NCI-H69 (cell line): ENCODE measurements around the gene GP1BA.

Source experiments
- DNase-seq: peaks from one replicate; lab custom pipeline; 2025; lab: John Stamatoyannopoulos, UW

GP1BA gene

DNA sequence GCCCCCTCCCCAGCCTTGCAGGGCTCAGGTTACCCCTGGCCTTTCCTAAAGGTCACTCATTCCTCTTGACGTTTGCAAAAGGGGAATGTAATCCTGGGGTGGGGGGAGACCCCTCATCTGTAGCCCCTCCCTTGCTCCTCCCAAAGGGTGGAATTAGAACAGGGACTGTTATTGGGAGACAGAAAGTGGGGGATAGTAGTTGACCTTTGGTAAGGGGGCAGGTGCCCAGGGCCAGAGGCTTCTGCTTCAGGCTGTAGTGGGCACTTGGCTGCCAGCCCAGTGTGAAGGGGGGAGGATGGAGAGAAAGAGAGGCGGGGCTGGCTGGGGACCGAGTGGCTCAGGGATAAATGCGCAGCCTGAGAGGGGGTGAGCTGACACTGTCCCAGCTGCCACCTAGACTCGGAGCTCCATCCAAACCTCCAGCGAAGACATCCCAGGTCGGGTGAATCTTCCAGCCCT is 18.7 kb downstream of the GP1BA start, which contains the start of gene ENO3:
ENO3 (plus strand) TSS at position 374 of the 459 bp plus-strand sequence. CDS start 711 bp downstream, outside the sequence.
- peak; percentile 28 for DNase-seq

DNA sequence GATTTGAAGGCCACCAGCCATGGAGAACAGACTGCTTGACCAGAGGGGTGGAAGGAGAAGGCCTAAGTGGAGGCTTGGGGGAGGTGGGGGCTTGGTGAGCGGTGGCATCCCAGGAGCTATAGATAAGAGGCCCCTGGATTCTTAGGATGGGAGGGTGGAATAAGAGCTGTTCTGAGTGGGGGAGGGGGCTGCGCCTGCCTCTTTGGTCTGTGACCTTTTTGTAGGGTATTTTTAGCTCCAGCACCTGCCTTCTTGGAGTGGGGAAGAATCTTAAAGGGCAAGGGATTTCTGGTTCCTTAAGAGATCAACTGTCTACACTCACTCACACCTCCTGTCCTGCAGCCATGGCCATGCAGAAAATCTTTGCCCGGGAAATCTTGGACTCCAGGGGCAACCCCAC is 19.4 kb downstream of the GP1BA start:
- DNase-seq: no peak

DNA sequence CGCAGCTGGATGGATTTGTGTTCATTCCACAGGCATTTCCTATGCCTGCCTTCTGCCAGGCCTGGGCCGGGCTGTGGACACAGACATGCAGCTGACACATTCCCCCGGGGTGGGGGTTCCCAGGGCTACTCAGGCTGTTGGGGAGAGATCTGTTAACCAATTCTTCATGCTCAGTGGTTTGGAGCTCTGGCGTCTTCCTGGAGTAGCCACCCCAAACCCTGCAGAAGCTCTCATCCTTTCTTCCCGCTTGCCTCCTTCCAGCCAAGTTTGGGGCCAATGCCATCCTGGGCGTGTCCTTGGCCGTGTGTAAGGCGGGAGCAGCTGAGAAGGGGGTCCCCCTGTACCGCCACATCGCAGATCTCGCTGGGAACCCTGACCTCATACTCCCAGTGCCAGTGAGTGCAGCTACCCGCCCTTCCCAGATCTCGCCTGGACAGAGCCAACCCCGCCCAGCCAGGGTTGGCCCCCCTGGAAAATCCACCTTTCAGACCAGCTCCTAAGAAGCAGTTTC is 21.4 kb downstream of the GP1BA start:
- DNase-seq: no peak

DNA sequence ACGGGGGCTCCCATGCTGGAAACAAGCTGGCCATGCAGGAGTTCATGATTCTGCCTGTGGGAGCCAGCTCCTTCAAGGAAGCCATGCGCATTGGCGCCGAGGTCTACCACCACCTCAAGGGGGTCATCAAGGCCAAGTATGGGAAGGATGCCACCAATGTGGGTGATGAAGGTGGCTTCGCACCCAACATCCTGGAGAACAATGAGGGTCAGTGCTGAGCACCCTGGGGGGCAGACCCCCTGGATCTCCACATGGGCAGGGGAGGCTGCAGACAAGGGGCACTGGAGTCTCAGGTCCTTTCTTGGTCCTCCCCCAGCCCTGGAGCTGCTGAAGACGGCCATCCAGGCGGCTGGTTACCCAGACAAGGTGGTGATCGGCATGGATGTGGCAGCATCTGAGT is 23.0 kb downstream of the GP1BA start:
- no peak for DNase-seq

DNA sequence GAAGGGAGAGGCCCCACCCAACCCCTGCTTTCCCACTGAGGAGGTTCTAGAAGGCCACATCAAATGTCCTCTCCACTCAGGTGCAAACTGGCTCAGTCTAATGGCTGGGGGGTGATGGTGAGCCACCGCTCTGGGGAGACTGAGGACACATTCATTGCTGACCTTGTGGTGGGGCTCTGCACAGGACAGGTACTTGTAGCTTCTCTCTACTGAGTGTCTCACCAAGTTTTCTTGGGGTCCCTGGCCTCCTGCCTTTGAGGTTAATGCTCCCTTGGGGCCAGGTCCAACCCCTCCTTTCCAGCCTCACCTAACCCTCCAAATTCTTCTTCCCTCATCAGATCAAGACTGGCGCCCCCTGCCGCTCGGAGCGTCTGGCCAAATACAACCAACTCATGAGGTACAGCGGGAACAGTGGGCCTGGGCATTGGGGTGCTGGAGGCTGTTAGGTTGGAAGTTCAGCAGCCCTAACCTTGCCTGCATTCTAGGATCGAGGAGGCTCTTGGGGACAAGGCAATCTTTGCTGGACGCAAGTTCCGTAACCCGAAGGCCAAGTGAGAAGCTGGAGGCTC is 24.5 kb downstream of the GP1BA start:
- no peak for DNase-seq

DNA sequence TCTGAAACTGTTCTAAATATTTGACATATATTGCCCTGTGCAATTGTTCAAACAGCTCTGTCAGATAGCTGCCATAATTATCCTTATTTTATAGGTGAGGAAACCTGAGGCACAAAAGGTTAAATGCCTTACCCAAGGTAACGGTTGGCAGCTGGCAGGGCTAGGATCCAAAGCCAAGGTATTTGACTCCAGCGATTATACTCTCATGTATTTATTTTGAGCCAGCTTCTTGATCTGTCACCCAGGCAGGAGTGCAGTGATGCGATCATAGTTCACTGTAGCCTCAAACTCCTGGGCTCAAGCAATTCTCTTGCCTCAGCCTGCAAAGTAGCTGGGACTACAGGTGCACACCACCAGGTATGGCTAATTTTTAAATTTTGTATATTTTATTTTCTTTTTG is 26.0 kb downstream of the GP1BA start:
- no peak for DNase-seq

DNA sequence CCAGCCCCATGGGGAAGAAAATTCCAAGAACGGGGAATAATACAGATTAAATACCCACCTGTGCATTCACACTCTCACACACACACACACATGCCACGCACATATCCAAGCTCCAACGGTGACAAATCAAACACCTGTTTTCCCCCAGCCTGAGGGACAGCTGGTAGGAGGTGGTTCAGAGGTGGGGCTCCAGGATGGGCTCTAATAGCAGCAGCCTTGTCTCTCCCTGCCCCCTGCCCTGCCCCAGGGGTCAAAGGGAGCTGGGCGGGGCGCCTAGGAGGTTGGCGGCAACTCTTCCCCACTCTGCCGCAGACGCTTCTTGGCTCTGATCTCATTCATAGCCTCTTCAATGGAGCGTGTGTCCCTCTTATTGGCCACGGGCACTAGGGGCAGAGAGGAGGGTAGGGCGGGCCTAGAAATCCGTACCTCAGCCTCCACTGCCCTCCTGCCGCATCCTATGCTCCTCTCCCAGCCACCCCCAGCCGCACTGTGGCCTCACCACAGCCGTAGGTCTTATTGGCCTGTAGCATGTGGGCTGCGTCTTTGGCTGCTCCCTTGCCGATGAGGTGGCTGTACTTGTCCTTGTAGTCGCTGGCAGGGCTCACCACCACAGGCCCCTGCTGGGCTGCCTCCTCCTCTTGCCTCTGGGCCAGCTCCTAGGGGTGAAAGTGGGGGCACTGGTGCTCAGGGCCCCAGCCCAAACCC is 27.3 kb downstream of the GP1BA start:
- no peak for DNase-seq

DNA sequence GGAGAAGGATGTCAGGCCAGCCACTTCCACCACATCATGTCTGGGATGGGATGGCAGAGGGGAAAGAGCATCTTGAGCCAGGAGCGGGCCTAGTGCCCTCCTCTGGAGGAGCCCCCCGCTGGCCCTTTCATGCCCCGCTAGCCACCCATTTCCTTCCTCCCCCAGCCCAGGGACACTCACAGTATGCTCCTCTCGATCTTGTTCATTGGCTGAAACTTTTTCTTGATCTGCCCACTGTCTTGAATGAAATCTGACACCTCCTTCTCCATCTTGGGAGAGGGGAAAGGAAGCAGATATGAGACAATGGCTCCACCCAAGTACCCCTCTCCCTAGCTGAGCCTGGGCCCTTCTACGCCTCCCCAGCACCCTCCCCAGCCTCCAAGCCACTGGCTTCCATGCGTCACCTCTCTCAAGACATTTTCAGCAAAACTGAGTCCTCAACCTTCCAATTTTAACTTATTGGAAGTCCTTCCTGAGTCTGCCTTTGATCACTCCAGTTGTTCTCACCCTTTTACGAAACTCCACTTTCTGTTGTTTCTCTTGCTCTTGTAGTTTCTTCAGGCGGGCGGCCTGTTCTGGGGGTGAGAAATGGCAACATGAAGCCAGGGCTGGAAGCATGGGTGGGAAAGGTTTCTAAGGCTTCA is 28.3 kb downstream of the GP1BA start:
- DNase-seq: no peak

DNA sequence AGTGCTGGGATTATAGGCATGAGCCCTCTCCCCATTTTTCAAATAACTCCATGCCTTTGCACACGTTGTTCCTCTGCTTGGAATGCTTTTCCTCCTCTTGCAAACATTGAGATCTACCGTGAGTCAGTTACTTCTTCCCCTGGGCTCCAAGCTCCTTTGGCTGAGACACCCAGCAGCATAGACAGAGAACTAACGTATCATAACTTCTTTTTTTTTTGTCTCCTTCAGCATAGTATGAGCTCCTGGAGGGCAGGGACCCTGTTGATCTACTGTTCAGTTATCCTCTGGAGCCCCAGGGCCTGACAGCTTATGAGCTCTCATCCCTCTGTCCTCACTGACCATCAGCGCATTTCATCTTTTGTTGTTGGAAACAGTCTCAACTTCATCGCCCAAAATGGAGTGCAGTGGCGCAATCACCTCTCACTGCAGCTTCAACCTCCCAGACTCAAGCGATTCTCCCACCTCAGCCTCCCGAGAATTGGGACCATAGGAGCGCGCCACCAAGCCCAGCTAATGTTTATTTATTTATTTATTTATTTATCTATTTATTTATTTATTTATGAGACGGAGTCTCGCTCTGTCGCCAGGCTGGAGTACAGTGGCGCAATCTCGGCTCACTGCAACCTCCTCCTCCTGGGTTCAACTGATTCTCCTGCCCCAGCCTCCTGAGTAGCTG is 33.4 kb downstream of the GP1BA start:
- no peak for DNase-seq

DNA sequence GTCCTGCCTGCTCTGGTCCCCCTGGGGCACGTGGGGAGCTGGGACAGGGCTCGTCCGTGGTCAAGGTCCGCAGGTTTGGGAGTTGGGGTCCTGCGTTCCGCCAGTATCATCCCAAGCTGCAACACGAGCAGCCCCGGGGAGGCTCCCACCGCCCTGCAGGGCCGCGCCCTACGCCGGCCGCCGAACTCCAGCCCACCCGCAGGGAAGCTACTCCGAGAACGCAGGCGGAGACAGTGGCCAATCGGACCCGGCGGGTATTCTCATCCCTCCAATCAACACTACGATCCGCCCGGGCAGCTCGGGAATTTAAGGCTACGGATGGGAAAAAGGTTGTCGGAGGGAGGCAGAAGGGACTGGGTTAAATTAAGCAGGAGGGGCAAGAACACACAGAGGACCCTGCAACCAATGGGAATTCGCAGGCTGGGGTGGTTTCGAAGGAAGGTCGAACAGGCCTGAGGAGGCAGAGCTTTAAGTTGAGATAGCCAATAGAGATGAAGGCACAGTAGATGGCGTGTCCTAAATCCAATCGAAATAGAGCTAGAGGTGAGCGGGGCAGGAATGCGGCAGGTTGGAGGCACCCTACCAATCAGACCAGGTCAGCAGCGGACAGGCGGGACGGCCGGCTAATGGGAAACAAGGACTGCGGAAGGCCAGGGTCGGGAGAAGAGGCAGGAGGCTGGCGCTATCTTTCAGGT is 34.9 kb downstream of the GP1BA start:
- peak; percentile 97 for DNase-seq

DNA sequence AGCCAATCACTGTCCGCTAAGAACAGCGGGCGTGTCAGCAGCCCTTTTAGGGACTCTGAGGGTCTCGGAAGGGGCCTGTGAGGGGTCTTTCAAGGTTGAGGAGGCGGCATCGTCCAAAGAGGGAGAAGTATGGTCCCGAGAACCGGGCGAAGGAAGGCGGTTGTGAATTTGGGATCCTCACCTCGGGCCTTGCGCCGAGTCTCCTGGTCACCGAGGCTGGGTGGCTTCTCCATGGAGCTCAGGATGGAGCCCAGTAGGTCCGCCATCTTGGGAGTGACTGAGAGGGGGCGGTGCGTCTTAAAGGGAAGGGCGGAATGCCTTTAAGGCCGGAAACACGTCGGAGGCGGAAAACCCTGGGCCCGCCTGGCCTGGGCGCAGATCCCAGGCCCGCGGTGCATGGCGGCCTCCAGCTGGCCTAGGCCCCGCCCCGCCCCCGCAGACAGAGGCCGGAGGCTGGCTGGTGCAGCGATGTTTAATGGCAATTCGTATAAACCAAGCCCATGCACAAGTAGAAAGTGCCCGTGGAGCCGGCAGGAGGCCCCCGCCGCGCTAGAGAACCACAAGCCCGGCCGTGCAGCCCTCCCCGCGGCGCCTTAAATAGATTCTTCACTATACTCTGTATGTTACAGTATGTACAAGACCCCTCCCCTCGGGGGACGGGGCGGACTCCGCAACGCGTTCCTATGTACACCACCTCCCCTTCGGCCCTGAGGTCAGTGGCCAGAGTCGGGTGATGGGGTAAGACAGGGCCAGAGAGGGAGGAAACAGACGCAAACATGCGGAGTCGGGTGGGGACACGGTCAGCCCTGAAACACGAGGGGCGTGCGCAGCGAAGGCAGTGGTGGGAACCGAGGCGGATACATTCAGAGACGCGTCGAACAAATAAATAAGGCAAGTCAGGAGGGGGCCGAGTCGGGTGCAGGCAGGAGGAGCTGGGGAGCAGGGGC is 35.7 kb downstream of the GP1BA start, which contains the start of gene SPAG7:
SPAG7 (minus strand) TSS at position 279 of the 947 bp plus-strand sequence; CDS start at position 266, 13 bp downstream.
- peak; percentile 93 for DNase-seq

DNA sequence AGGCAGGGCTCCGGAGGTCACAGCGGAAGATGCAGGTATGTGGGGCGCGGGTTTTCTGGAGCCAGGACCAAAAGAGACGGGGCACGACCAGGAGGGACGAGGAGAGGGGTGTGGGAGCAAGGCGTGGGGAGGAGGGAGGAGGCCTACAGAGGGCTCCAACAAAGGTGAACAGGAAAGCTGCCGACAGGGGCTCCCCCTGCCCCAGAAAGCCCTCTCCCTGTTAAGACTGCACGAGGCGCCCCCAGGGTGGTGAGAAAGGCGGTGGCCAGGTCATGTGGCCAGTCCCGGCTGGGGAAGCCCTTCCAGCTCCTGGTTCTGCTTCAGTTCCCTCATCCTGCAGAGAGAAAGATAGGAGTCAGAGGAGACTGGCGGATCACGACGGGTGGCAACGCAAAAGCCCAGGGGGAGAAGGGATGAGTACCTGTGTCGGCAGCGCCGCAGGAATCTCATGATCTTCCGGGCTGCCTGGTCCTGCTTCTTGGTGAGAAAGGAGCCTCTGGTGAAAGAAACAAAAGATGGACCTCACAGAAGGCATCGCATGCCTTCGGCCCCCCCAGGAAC is 36.5 kb downstream of the GP1BA start:
- DNase-seq: peak; percentile 14

DNA sequence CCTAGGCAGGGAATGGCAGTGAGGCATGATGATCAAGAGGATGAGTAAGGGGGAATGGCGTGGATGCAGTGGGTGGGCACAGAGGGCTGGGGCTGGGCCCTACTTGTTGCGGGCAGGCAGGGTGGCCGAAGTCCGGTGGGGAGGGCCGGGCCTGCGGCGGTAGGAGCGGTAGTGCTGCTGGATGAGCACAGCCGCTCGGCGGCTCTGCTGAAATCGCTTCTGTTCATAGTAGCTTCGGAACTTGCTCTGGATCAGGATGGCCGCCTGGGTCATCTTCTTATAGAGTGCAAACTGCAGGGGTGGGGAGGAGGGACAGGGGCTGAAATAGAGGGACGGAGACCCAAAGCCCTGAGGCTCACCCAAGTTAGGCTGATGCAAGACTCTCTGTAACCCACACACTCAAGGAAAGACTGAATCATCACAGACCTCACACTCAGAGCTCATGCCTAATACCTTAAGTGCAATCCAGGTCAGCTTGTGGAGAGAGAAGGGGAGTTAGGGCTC is 37.0 kb downstream of the GP1BA start:
- DNase-seq: no peak

DNA sequence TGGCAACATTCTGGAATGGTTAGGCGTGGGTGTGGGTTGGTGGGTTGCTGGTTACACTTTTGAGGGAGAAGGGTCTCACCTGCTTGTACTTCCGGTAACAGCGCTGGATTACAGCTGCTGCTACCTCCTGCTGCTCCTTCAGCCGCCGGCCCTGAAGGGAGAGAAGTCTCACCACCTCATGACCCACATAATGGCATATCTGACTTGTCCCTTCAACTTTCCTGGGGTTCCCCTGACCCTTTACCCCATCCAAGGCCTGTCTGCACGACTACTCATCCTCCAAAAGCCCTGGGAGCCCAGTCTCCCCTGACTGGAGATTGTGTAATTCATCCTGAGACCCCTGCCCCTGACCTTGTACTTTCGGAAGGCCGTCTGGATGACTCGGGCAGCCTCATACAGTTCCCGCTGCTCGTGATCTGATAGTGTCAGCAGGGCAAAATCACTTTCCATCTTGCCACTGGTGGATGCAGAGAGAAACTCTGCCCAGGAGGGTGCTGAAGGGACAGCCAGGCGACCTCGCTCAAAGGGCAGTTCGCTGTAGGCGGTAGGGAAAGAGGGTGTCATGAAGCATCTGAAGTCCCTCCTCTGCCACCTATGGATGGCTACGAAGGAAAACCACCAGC is 37.6 kb downstream of the GP1BA start:
- DNase-seq: no peak

DNA sequence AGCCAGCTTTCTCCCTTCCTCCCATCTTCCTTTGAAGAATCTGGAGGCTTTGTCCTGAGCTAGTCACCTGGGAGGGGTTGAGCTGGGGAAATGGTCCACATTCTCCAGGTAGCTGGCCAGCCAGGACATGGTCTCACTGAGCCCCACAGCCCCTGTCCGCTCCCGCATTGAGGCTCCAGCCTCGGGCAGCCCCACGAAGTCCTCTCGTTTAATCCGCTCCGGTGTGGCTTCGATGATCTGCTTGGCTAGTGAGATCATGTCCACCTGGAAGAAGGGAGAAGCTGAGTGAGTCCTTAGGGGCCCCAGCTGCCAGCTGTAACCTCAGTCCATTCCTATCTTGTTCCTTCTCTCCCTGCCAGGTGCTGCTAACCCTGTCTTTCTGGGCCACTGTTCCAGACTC is 38.2 kb downstream of the GP1BA start:
- DNase-seq: no peak

DNA sequence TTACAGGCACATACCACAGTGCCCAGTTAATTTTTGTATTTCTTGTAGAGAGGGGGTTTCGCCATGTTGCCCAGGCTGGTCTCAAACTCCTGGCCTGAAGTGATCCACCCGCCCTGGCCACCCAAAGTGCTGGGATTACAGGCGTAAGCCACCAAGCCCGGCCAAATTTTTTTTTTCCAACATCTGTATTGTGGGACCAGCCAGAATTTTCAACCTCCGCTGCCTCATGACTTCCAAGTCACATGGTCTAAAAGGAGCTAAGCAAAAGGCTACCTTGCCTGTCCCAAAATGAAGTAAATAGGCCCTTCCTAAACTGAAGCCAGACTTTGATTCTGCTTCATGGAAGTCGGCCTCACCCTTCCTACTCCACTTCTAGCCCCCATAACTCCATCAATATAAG is 39.7 kb downstream of the GP1BA start:
- no peak for DNase-seq

DNA sequence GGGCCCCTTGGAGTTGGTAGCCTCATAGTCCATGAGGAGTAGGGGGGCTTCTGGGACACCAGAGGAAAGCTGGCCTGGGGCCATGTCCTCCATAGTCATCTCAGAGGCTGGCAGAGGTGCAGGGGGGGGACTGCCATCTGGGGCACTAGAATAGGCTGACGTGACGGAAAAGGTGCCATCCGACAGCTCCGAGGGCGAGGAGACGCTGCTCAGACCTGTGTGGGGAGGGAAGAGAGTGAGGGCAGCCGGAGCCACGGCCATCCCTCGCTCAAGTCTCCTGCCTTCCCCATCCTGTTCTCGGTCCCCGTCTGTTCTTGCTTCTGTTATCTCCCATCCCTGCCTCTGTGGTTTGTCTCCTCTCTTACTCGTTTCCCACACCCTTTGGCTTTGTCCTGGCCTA is 40.2 kb downstream of the GP1BA start:
- no peak for DNase-seq

DNA sequence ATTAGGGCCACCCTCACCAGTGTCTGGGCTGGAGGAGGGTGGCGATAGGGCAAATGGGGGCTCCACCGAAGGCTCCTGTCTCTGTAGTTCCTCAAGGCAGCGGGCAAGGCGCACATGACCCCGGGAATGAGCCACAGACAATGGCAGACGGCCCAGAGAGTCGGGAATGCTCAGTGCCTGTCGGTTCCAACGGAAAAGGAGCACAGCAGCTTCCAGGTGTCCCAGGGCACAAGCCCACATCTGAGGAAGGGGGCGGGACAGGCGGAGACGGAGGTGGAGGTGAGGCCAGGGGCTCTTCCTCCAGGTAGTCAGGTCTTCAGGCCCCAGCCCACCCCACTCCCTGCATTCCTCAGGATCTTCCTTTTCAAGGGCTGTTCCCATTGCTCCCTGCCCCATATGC is 40.7 kb downstream of the GP1BA start:
- no peak for DNase-seq

DNA sequence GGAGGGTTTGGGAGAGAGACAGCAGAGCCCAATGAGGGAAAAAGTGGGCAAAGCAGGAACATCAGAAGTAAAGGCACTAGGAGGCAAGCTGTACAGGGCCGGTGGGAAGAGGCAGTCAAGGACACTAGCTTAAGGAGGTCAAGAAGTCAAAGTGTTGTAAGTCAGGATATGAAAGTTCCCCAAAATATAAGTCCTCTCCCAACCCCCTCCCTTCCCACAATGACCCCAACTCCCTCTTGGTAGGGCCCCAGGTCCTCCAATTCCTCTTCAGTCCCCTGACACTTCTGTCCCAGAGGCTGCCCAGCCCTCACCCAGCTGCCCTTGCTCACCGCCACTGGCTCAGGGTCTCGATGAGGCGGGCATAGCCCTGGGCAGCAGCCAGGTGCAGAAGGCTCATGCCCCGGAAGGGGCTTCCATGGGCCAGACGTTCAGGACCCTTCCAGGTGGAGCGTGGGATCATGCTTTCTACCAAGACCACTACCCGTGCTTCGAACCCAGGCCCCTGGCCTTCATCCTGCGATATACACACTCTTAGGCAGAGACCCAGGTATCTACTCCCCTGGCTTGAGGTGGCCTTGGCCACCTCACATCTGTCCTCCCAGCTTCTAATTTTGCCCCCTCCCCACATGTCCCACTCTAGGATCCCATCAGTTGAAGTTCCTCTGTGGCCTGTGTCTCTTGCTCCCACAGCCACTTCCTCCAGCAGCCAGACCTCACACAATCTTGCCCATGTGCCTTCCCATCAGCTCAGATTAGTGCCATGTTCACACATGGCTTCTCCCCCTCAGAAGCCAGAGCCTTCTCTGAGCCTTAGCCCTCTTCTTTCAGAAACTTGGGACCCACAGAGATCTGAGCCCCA is 41.4 kb downstream of the GP1BA start:
- DNase-seq: no peak
